HUES64 (cell line): Measurements from ENCODE around the gene NTSR2.

Source experiments
- H3K27ac ChIP-seq: 2 replicates; pipeline ENCODE4 v1.7.0; 2013; ENCODE audit warnings: low read depth, low read length, inconsistent platforms
- H3K27me3 ChIP-seq: 2 replicates; pipeline ENCODE4 v1.6.1; 2013; ENCODE audit warnings: mild to moderate bottlenecking, low read length; ENCODE audit not compliant: insufficient read depth
- H3K36me3 ChIP-seq: 2 replicates; pipeline ENCODE4 v1.6.1; 2013; ENCODE audit warnings: mild to moderate bottlenecking, low read length; ENCODE audit not compliant: insufficient read depth
- H3K4me1 ChIP-seq: 2 replicates; pipeline ENCODE4 v1.6.1; 2013; ENCODE audit warnings: mild to moderate bottlenecking, low read length, moderate library complexity; ENCODE audit not compliant: insufficient read depth
- H3K4me3 ChIP-seq: 2 replicates; pipeline ENCODE4 v1.5.1; 2013; ENCODE audit warnings: mild to moderate bottlenecking, low read length, moderate library complexity
- H3K9ac ChIP-seq: 2 replicates; pipeline ENCODE4 v1.6.1; 2013; ENCODE audit warnings: mild to moderate bottlenecking, low read depth, low read length
- H3K9me3 ChIP-seq: 2 replicates; pipeline ENCODE4 v1.6.1; 2013; ENCODE audit warnings: low read depth, low read length; ENCODE audit not compliant: insufficient read depth
- WGBS: fragments of 150-250, 120-280 bp; methylation state at CpG from one replicate; pipeline ENCODE4 v1.1.7; 2013; ENCODE audit warnings: missing lambda C conversion rate; 5-methylcytosine and 5-hydroxymethylcytosine counted together

NTSR2 gene

DNA sequence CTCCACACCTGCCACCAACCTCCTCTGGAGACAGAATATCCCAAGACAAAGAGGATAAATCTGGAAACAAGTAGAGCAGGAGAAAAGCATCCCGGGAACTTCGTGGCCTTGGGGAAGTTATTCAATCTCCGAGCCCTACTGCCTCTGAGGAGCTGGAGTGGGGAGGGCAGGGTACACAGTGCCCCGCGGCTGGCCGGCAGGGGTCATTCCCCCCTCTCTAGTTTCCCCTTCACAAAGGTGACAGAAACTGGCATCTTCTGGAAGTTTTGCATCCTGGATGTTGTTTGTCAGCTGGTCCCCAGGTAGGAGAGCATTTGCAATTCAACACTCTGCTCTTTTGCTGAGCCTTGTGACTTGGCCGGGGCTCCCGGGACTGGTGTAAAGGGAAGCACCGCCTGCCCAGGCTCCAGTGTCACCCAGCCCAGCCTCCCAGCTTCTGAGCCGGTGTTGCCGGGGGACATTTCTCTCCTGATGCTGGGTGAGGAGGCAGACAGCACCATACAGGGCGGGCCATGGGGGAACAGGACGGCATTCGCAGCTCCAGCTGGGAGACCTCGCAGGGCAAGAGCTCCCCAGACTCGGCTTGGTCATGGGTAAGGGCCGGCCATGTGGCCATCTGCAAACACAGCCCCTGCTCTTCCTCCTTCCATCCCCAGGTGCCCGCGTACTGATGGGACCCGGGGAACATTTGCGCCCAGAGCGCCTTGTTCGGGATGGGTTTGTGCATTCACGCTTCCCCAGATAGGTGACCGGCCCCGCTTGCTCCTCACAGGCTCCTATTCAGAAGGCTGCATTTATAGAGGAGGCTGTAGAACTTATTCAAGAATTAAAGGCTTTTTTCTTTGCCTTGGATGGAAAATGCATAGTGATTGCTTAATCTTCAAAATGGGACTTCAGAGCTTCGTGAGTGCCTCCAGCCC, 7.4 kb upstream of the NTSR2 start:
- no peak overlapping the region for H3K4me3 ChIP-seq
- H3K9ac ChIP-seq: no peak overlapping the region
- H3K4me1 ChIP-seq: no peaks in the 10 kb centered on the region
- no peaks in the 10 kb centered on the region for H3K27me3 ChIP-seq
- H3K36me3 ChIP-seq: no peaks in the 10 kb centered on the region
- WGBS: 61% methylated on average over 27 of the region's 27 CpGs
- no peak overlapping the region for H3K27ac ChIP-seq
- H3K9me3 ChIP-seq: no peaks in the 10 kb centered on the region

DNA sequence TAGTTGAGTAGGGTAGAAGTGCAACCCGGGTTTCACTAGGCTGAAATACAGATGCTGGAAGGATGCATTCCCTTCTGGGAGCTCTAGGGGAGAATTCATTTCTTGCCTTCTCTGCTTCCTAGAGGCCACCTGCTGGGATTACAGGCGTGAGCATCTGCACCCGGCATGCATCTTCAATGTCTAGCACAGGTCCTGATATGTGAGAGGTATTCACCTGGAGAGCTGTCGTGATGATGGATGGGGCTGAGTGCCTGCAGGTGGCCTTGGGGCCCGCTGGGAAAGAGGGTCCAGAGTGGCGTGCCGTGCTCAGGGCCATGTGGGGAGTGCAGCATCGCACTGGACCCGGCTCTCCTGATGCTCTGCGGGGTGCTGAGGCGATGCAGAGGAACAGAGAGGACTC, 6.6 kb upstream of the NTSR2 start:
- Histone ChIP-seq H3K9ac (no peak overlapping the region), H3K36me3 (no peaks in the 10 kb centered on the region), H3K27ac (no peak overlapping the region), H3K9me3 (no peaks in the 10 kb centered on the region), H3K4me1 (no peaks in the 10 kb centered on the region), H3K27me3 (no peaks in the 10 kb centered on the region), H3K4me3 (no peak overlapping the region)
- WGBS: 79% methylated on average over 11 of the region's 11 CpGs

DNA sequence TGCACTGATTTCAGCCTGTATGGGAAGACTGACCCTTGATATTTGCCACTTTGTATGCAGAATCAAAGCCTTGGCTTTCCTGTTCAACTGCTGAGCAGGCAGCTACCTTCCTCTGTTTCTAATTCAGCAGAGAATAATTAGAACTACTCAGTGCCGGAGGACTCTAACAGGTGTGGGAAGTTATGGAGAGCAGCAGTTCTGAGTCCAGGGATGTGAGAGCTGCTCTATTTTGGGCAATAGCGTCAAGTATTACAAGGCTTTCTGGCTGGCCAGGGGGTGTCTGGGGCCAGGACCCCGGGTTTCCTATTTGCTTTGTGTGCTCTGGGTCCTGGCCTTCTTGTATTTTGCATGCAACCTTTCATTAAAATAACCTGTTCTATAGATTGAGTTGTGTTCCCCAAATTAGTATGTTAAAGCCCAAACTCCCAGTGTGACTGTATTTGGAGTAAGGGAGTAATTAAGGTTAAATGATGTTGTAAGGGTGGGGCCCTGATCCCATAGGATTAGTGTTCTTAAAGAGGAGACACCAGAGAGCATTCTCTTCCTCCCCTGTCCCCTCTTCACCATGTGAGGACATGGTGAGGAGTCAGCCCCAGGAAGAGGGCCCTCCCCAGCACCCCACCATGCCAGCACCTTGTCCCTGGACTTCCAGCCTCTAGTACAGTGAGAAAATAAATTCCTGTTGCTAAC, 5.6 kb upstream of the NTSR2 start:
- H3K27me3 ChIP-seq: peaks cover 7% of the 10 kb centered on the region
- H3K36me3 ChIP-seq: no peaks in the 10 kb centered on the region
- H3K9me3 ChIP-seq: no peaks in the 10 kb centered on the region
- no peak overlapping the region for H3K9ac ChIP-seq
- no peak overlapping the region for H3K4me3 ChIP-seq
- 92% methylated on average over 3 of the region's 3 CpGs for WGBS
- H3K27ac ChIP-seq: no peak overlapping the region
- H3K4me1 ChIP-seq: no peaks in the 10 kb centered on the region

DNA sequence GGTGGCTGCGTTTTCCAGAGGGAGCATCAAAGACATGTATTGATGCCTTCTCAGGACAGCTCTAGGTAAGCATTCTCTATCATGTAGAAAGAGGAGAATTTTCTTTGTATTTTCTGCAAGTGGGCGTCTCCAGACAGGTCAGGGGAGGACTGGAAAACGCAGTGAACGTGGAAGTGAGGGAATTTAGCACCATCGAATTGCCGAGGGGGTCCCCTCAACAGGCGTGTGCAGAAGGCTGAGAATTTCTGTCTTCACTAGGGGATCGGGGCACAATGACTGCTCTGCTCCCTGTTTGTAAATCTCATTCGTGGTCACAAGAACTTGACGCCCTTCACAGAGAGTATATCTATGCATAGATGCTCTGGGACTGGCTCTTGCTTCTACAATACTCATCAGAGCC, 5.0 kb upstream of the NTSR2 start:
- Histone ChIP-seq H3K4me3 (no peak overlapping the region), H3K9me3 (no peaks in the 10 kb centered on the region), H3K9ac (no peak overlapping the region), H3K27me3 (peaks cover 13% of the 10 kb centered on the region), H3K27ac (no peak overlapping the region), H3K4me1 (no peaks in the 10 kb centered on the region), H3K36me3 (no peaks in the 10 kb centered on the region)
- 91% methylated on average over 10 of the region's 10 CpGs for WGBS

DNA sequence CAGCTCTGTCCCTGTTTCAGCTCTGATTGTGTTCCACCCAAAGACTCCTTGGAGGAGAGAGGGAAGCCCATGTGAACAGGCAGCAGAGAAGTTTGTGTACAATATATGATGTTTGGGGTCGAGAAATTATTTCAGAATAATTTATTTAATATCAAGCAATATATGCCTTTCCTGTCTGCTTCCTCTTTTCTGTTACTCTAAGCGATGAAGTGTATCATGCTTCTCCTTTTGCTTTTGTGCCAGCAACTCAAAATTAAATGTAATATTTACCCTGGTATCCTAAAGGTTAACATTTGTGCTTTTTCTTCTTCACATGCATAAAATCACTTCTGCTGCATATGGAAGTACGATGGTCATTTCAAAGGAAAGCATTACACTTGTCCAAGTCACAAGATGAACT, 2.4 kb upstream of the NTSR2 start:
- H3K27me3 ChIP-seq: peaks cover 35% of the 10 kb centered on the region
- H3K36me3 ChIP-seq: no peaks in the 10 kb centered on the region
- no peak overlapping the region for H3K27ac ChIP-seq
- H3K4me1 ChIP-seq: no peaks in the 10 kb centered on the region
- H3K9ac ChIP-seq: no peak overlapping the region
- H3K9me3 ChIP-seq: no peaks in the 10 kb centered on the region
- 92% methylated on average over 2 of the region's 3 CpGs for WGBS
- no peak overlapping the region for H3K4me3 ChIP-seq

DNA sequence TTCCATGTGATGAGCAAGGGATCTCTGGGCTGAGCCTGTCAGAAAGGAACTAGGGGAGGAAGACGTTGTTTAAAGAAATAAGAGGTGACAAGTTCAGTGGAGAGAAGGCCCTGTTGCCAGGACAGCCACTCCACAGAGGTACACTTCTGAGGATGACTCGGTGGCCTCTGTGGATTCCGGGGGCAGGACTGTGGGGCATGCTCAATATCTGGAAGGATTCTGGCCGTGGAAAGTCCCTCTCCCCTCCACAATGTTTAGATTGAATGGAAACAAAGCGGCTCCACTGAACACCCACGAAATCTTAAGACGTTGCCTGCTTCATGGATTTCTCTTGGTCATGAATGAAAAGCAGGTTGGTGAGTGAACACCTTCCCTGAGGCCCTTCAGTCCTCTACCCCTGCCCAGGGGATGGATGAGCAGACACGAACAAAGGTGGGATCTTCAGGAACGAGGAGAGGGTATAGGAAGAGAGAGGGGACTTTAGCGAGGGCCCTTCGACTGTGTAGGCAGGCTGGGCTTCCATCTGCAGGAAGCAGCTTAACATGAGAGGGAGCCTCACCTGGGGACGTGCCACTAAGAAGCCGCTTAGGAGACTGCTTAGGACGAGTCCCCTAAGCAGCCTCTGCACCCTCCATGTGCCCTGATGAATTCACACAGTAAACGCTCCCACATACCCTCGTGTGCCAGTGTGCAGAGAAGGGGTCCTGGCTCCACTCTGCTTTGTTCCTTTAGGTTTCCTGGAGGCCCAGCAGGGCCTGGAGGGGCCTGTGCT, 1.9 kb downstream of the NTSR2 start:
- H3K9ac ChIP-seq: no peak overlapping the region
- peaks cover under 1% of the 10 kb centered on the region; the same call in 1 of the 2 replicates for H3K9me3 ChIP-seq
- WGBS: 89% methylated on average over 16 of the region's 16 CpGs
- H3K27me3 ChIP-seq: peaks cover 35% of the 10 kb centered on the region
- H3K36me3 ChIP-seq: no peaks in the 10 kb centered on the region
- H3K27ac ChIP-seq: no peak overlapping the region
- no peaks in the 10 kb centered on the region for H3K4me1 ChIP-seq
- no peak overlapping the region for H3K4me3 ChIP-seq

DNA sequence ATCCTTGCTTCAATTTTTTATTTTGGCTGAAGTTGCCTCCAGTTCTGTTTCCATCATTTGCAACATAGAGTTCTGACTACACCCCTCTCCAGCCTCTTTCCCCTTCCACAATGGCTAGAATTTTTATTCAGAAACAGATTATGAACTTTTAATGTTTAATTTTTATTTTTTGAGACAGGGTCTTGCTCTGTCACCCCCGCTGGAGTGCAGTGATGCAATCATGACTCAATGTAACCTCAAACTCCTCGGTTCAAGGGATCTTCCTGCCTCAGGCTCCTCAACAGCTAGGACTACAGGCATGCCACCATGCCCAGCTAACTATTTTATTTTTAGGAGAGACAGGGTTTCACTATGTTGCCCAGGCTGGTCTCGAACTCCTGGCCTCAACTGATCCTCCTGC, 2.8 kb downstream of the NTSR2 start:
- H3K4me1 ChIP-seq: no peaks in the 10 kb centered on the region
- H3K27ac ChIP-seq: no peak overlapping the region
- H3K9ac ChIP-seq: no peak overlapping the region
- H3K9me3 ChIP-seq: peaks cover 6% of the 10 kb centered on the region; the same call in 1 of the 2 replicates
- H3K27me3 ChIP-seq: peaks cover 35% of the 10 kb centered on the region
- H3K4me3 ChIP-seq: no peak overlapping the region
- WGBS: 92% methylated on average over 3 of the region's 3 CpGs
- no peaks in the 10 kb centered on the region for H3K36me3 ChIP-seq

DNA sequence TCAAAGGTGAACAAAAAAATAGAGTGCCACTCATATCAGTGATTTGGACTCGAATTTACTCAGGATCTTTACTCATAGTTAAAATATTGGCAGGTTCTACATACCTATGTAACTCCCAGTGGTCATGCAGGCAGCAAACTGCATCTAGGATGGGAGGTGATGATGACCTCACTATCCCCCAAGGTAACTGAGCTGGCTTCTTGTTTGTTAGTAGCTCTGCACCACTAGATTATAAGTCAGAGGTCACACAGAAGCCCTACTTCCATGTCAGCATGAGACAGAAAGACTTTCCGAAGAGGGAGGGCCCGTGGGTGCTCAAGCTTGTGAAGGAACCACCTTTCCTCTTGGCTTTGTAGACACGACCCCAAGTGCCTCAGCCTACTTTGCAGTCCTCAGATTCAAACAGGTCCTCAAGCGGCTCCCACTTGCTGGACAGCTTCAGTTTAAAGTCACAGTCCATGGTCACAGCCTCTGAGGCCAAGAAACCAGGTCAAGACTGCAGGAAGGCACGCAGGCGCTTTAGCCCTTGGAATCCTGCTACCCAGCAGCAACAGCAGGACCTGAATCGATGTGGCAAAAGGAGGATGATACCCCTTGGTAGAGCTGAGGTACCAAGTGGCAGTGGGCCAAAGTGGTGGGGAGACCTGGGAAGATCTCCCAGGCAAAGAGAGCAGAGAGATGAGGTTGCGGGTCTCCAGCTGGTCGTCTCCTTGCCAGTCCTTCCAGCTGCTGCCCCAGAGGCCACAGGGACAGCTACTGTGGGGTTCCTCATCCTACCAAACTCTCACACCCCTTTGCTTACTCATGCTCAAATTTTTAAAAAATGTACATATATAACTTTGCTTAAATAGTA, 4.3 kb downstream of the NTSR2 start:
- Histone ChIP-seq H3K4me1 (no peaks in the 10 kb centered on the region), H3K9ac (no peak overlapping the region), H3K9me3 (peaks cover 6% of the 10 kb centered on the region; the same call in 1 of the 2 replicates), H3K27ac (no peak overlapping the region), H3K36me3 (no peaks in the 10 kb centered on the region), H3K4me3 (no peak overlapping the region), H3K27me3 (peaks cover 30% of the 10 kb centered on the region)
- WGBS: 89% methylated on average over 10 of the region's 10 CpGs

DNA sequence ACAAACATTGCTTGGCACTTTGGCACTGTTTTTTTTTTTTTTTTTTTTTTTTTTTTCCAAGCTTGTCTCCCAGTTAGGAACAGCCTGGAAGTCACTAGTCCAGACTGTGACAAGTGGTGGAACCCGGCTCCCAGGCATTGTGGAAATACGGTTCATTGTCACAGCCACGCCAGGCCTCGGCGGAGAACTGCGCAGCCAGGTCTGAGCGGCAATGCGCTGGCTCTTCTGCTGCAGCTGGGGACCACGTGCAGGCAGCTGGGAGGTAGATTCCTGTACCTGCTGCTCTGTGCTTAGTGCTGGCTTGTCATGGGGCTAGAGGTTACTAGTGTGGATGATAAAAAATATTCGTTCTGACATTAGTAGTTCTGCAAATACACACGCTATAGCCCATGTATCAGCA, 5.0 kb downstream of the NTSR2 start:
- no peak overlapping the region for H3K27ac ChIP-seq

DNA sequence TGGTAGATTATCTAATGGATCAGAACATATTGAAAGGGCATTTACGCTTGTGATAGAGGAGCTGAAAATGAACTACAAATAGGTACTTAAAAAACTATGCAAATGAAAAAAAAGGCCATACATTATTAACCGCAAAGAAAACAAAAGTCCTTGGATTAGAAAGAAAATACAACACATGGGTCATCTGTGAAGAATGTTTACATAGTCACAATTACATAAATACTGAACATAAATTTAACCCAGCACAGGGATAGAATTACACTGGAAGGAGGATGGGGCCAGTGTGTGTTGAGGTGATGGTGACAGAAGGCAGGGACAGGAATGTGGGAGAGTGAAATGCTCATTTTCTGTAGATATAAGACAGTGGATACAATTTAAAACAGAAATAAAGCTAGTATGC, 6.6 kb downstream of the NTSR2 start:
- H3K4me1 ChIP-seq: no peaks in the 10 kb centered on the region
- H3K36me3 ChIP-seq: no peaks in the 10 kb centered on the region
- H3K27me3 ChIP-seq: peaks cover 7% of the 10 kb centered on the region

More for the DNA sequence above, 5.0 kb downstream of the NTSR2 start:
- Histone ChIP-seq H3K4me3 (no peak overlapping the region), H3K9ac (no peak overlapping the region), H3K27me3 (peaks cover 23% of the 10 kb centered on the region), H3K4me1 (no peaks in the 10 kb centered on the region), H3K36me3 (no peaks in the 10 kb centered on the region), H3K9me3 (peaks cover 6% of the 10 kb centered on the region; the same call in 1 of the 2 replicates)
- WGBS: 95% methylated on average over 11 of the region's 11 CpGs

More for the DNA sequence above, 6.6 kb downstream of the NTSR2 start:
- Histone ChIP-seq H3K4me3 (no peak overlapping the region), H3K9me3 (peaks cover 6% of the 10 kb centered on the region; the same call in 1 of the 2 replicates), H3K9ac (no peak overlapping the region), H3K27ac (no peak overlapping the region)
- 100% methylated on average over 1 of the region's 2 CpGs for WGBS
